ENCODE measurements around the gene KDM4D.
A peak's percentile ranks its signal among the peaks of the same experiment; 100 is the strongest.

The KDM4D gene

DNA sequence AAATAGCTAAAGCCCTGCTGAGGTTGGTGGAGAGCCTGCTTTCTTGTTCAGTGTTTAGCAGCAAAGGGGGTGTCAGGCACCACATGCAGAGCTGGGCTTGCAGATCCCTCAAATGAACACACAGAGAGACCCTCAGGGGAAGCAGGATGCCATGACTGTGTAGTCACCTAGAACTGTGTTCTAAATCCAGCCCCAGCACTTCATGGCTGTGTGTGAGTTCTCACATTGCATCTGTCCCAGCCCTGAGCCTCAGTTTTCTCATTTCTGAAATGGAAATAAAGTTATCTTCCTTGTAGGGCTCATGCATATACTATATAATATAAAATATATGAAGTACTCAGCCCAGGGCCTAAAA, 47.3 kb upstream of the KDM4D start (continued):
- TF ChIP-seq ZNF70 (CRISPR knock-in tag; IDR thresholded peaks at IDR 0.05) (no peak), ZFP30 (CRISPR knock-in tag; IDR thresholded peaks at IDR 0.05) (no peak), OSR1 (CRISPR knock-in tag; IDR thresholded peaks at IDR 0.05) (no peak), ISL1 (CRISPR knock-in tag; IDR thresholded peaks at IDR 0.05) (no peak), TCF4 (CRISPR knock-in tag; IDR thresholded peaks at IDR 0.05; ENCODE audit: borderline replicate concordance) (no peak), ZC3H10 (CRISPR knock-in tag; IDR thresholded peaks at IDR 0.05) (no peak), SNAI2 (CRISPR knock-in tag; IDR thresholded peaks at IDR 0.05) (no peak), ARNTL (CRISPR knock-in tag; IDR thresholded peaks at IDR 0.05; ENCODE audit: borderline replicate concordance, low read depth) (no peak), PPARA (CRISPR knock-in tag; IDR thresholded peaks at IDR 0.05; ENCODE audit: borderline replicate concordance) (no peak)
- TF ChIP-seq, protein P1, sequence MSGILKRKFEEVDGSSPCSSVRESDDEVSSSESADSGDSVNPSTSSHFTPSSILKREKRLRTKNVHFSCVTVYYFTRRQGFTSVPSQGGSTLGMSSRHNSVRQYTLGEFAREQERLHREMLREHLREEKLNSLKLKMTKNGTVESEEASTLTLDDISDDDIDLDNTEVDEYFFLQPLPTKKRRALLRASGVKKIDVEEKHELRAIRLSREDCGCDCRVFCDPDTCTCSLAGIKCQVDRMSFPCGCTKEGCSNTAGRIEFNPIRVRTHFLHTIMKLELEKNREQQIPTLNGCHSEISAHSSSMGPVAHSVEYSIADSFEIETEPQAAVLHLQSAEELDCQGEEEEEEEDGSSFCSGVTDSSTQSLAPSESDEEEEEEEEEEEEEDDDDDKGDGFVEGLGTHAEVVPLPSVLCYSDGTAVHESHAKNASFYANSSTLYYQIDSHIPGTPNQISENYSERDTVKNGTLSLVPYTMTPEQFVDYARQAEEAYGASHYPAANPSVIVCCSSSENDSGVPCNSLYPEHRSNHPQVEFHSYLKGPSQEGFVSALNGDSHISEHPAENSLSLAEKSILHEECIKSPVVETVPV (CRISPR knock-in tag; IDR thresholded peaks at IDR 0.05): no peak

DNA sequence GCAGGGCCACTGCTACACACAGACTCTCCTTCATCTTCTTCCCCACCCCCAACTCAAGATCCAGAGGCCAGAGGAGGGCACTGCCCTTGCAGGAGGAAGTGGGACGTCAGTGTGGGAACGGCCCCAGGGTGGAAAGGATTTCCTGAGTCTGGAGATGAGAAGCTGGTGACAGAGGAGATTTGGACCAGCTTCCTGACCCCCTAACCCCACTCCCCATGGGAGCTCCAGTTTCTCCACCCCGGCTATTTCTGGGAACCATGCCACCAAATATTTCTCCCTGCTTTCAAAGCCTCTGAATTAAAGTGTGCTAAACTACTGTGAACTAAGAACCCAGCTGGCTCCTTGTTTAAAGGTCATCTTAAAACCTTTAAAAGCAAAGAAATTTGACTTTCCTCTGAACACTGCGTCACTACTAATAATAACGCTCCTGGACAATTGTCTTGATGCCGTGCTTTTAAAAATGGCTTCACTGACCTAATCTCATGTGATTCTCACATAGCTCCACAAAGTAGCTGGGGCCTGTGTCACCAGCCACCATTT, 46.7 kb upstream of the KDM4D start:
- peak; percentile 87 for ATAC-seq
- TF ChIP-seq, protein P2, sequence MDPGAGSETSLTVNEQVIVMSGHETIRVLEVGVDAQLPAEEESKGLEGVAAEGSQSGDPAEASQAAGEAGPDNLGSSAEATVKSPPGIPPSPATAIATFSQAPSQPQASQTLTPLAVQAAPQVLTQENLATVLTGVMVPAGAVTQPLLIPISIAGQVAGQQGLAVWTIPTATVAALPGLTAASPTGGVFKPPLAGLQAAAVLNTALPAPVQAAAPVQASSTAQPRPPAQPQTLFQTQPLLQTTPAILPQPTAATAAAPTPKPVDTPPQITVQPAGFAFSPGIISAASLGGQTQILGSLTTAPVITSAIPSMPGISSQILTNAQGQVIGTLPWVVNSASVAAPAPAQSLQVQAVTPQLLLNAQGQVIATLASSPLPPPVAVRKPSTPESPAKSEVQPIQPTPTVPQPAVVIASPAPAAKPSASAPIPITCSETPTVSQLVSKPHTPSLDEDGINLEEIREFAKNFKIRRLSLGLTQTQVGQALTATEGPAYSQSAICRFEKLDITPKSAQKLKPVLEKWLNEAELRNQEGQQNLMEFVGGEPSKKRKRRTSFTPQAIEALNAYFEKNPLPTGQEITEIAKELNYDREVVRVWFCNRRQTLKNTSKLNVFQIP (CRISPR knock-in tag; IDR thresholded peaks at IDR 0.05; ENCODE audit: borderline replicate concordance, low read depth): 0 out of 2 replicates have a peak, but pooled peaks have one; percentile 30
- TF ChIP-seq GLIS3 (CRISPR knock-in tag; IDR thresholded peaks at IDR 0.05): no peak

DNA sequence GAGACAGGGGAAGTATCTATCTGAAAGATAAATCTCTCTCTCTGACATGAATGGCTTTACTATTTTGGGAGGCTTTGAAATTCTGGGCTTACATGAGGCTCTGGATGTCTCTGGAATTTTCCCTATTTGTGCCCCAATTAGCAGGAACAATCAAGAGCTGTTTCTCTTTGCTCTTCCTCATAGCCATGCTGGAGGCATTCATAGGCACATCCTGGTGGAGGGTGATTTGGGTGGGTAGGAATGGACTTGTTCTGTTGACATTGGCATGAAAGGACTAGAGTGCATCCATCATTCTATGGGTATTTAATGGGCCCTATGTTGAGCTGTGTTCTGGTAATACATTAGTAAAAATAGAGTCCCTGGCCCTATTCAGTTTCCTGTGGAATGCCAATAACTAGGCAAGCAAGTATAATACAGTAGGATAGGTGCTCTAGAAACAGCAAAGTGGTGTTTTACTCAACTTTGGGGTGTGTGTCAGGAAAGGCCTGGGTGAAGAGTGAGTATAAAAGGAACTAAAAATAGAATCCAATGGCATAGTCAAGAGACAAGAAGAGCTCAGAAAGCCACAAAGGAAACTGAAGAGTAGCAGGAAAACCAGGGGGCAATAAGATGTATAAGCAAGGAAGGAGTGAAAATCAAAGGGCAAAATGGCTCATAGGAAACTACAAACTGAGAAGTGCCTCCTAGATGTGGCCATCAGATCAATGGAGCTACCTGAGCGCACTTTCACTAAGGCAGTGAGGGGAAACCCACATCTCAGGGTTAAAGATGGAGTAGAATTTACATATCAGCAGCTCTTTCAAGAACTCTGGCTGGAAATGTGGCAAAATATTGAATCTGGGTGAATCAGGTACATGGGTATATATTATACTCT, 45.2 kb upstream of the KDM4D start:
- ATAC-seq: no peak
- TF ChIP-seq ZFP3 (CRISPR knock-in tag; IDR thresholded peaks at IDR 0.05): no peak
- TF ChIP-seq ARNTL (CRISPR knock-in tag; IDR thresholded peaks at IDR 0.05; ENCODE audit: borderline replicate concordance, low read depth): no peak
- no peak for TF ChIP-seq ISL1 (CRISPR knock-in tag; IDR thresholded peaks at IDR 0.05)
- TF ChIP-seq ZNF8 (CRISPR knock-in tag; IDR thresholded peaks at IDR 0.05): no peak
- no peak for TF ChIP-seq ZC3H10 (CRISPR knock-in tag; IDR thresholded peaks at IDR 0.05)
- no peak for TF ChIP-seq RARB (CRISPR knock-in tag; IDR thresholded peaks at IDR 0.05)
- no peak for TF ChIP-seq TCF4 (CRISPR knock-in tag; IDR thresholded peaks at IDR 0.05; ENCODE audit: borderline replicate concordance)
- TF ChIP-seq TOX (CRISPR knock-in tag; IDR thresholded peaks at IDR 0.05; ENCODE audit: borderline replicate concordance): no peak
- TF ChIP-seq SNAI2 (CRISPR knock-in tag; IDR thresholded peaks at IDR 0.05): no peak
- TF ChIP-seq GLIS3 (CRISPR knock-in tag; IDR thresholded peaks at IDR 0.05): no peak
- TF ChIP-seq ZFP30 (CRISPR knock-in tag; IDR thresholded peaks at IDR 0.05): no peak
- no peak for TF ChIP-seq PPARA (CRISPR knock-in tag; IDR thresholded peaks at IDR 0.05; ENCODE audit: borderline replicate concordance)
- TF ChIP-seq BACH2 (CRISPR knock-in tag; IDR thresholded peaks at IDR 0.05; ENCODE audit: borderline replicate concordance): no peak
- TF ChIP-seq, protein P3, sequence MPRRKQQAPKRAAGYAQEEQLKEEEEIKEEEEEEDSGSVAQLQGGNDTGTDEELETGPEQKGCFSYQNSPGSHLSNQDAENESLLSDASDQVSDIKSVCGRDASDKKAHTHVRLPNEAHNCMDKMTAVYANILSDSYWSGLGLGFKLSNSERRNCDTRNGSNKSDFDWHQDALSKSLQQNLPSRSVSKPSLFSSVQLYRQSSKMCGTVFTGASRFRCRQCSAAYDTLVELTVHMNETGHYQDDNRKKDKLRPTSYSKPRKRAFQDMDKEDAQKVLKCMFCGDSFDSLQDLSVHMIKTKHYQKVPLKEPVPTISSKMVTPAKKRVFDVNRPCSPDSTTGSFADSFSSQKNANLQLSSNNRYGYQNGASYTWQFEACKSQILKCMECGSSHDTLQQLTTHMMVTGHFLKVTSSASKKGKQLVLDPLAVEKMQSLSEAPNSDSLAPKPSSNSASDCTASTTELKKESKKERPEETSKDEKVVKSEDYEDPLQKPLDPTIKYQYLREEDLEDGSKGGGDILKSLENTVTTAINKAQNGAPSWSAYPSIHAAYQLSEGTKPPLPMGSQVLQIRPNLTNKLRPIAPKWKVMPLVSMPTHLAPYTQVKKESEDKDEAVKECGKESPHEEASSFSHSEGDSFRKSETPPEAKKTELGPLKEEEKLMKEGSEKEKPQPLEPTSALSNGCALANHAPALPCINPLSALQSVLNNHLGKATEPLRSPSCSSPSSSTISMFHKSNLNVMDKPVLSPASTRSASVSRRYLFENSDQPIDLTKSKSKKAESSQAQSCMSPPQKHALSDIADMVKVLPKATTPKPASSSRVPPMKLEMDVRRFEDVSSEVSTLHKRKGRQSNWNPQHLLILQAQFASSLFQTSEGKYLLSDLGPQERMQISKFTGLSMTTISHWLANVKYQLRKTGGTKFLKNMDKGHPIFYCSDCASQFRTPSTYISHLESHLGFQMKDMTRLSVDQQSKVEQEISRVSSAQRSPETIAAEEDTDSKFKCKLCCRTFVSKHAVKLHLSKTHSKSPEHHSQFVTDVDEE (CRISPR knock-in tag; IDR thresholded peaks at IDR 0.05): no peak
- TF ChIP-seq ESRRG (CRISPR knock-in tag; IDR thresholded peaks at IDR 0.05): no peak
- TF ChIP-seq ZNF565 (CRISPR knock-in tag; conservative IDR thresholded peaks at IDR 0.05; ENCODE audit: low read depth): no peak
- no peak for TF ChIP-seq ZNF70 (CRISPR knock-in tag; IDR thresholded peaks at IDR 0.05)
- TF ChIP-seq CSDC2 (CRISPR knock-in tag; IDR thresholded peaks at IDR 0.05): no peak
- TF ChIP-seq, protein P4, sequence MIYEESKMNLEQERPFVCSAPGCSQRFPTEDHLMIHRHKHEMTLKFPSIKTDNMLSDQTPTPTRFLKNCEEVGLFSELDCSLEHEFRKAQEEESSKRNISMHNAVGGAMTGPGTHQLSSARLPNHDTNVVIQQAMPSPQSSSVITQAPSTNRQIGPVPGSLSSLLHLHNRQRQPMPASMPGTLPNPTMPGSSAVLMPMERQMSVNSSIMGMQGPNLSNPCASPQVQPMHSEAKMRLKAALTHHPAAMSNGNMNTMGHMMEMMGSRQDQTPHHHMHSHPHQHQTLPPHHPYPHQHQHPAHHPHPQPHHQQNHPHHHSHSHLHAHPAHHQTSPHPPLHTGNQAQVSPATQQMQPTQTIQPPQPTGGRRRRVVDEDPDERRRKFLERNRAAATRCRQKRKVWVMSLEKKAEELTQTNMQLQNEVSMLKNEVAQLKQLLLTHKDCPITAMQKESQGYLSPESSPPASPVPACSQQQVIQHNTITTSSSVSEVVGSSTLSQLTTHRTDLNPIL (CRISPR knock-in tag; IDR thresholded peaks at IDR 0.05; ENCODE audit: low read depth): no peak
- TF ChIP-seq, protein P1 (CRISPR knock-in tag; IDR thresholded peaks at IDR 0.05): no peak

Data from SK-N-SH treated with all-trans-retinoic acid at 6 μM for 48 hours (cell line).